ENCODE measurements around the gene SMIM35.

The SMIM35 gene

DNA sequence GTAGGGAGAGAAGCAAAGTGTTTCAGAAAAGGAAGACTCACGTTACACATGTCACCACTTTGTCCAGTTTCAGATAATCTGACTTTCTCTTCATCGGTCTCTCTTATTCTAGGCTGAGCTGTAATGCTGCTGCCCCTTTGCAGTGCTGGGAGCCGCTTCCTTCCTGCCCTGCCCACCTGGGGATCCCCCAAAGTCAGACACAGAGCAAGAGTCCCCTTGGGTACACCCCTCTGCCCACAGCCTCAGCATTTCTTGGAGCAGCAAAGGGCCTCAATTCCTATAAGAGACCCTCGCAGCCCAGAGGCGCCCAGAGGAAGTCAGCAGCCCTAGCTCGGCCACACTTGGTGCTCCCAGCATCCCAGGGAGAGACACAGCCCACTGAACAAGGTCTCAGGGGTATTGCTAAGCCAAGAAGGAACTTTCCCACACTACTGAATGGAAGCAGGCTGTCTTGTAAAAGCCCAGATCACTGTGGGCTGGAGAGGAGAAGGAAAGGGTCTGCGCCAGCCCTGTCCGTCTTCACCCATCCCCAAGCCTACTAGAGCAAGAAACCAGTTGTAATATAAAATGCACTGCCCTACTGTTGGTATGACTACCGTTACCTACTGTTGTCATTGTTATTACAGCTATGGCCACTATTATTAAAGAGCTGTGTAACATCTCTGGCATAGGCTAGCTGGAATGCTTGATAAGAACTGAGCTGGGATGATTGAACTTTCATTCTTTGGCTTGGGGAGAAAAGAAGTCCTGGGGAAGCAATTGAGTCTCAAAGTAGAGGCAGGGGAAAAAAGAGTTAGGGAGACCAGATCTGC, 31.2 kb upstream of the SMIM35 start:
- Histone ChIP-seq H3K27me3 (ENCODE audit: low read depth) (peaks cover 17% of the 10 kb centered on the region), H3K4me3 (no peak overlapping the region), H3K9me3 (0 out of 2 replicates have a peak, but pooled peaks cover 3% of the 10 kb centered on the region), H3K36me3 (replicated peaks) (no peaks in the 10 kb centered on the region), H3K4me1 (no peaks in the 10 kb centered on the region)
- DNase-seq (ENCODE audit: low spot score in 2 of 2): no peak
- in situ Hi-C loops (cut with MboI; ENCODE audit: low sequenced_read_pairs): no loop called here

DNA sequence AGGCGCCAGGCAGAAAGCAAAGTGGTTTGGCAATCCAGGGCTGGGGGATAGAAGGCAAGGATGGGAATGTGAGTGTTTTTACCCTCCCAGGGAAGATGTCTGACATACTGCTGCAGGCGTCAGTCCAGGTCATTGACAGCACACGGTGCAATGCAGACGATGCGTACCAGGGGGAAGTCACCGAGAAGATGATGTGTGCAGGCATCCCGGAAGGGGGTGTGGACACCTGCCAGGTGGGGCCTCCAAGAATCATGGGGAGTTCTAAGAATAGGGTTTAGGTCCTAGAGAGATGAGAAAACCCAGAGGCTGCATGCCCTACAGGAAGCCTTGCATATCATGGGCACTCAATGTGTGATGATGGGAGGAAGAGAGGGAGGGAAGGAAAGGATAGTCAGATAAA, 28.3 kb upstream of the SMIM35 start:
- in situ Hi-C loops (cut with MboI; ENCODE audit: low sequenced_read_pairs): no loop called here

DNA sequence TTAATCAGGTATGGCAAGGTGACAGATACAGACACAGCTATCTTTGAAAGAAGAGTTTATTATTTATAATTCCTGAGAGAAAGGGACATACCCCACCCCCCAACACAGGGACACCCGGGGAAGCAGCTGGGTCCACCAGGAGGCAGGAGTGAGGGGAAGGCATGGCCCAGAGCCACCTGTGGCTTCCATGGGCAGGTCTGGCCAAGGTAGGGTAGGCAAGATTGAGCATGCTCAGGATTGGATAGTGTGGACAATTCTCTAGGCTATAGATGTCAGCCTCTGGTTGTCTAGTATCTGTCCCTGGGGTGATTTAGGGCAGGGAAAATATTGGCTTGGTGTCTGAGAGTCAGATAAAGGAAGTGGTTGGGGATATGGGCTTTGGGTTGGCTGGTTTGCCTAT, 27.5 kb upstream of the SMIM35 start:
- H3K9me3 ChIP-seq: no peaks in the 10 kb centered on the region
- in situ Hi-C loops (cut with MboI; ENCODE audit: low sequenced_read_pairs): no loop called here
- H3K4me1 ChIP-seq: no peaks in the 10 kb centered on the region
- H3K4me3 ChIP-seq: no peak overlapping the region
- no peaks in the 10 kb centered on the region for H3K36me3 ChIP-seq (replicated peaks)
- peaks cover 2% of the 10 kb centered on the region; the same call in 1 of the 2 replicates for H3K27me3 ChIP-seq (ENCODE audit: low read depth)
- no peak for DNase-seq (ENCODE audit: low spot score in 2 of 2)

More for the DNA sequence above, 28.3 kb upstream of the SMIM35 start:
- no peaks in the 10 kb centered on the region for H3K36me3 ChIP-seq (replicated peaks)
- DNase-seq (ENCODE audit: low spot score in 2 of 2): no peak
- H3K4me3 ChIP-seq: no peak overlapping the region
- H3K9me3 ChIP-seq: no peaks in the 10 kb centered on the region
- H3K4me1 ChIP-seq: no peaks in the 10 kb centered on the region
- H3K27me3 ChIP-seq (ENCODE audit: low read depth): peaks cover 2% of the 10 kb centered on the region; the same call in 1 of the 2 replicates

DNA sequence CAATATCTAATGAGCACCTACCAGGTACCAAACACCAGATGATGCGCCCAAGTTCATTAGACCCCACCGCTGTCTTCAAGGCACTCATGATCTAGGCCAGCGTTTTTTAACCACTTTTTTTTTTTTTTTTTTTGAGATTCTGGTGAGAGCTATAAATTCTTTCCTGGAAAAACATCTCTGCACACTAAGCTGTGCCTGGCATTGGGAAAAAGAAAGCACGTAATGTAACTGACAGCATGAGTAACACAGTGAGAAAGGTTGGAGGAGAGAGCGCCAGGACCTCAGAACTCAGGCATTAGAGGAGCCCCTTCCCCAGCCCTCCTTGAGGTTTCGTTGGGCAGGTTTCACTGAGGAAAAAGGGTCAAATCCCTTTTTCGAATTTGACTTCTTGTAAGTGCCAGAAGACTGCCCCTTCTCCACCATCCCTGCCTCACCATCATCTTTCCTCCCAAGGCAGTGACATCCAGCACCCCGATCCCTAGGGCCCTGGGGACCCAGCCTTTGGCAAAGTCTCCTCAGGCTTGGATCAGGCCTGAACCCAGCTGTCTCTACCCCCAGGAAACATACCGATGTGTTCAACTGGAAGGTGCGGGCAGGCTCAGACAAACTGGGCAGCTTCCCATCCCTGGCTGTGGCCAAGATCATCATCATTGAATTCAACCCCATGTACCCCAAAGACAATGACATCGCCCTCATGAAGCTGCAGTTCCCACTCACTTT, 26.1 kb upstream of the SMIM35 start:
- in situ Hi-C loops (cut with MboI; ENCODE audit: low sequenced_read_pairs): no loop called here
- no peak for DNase-seq (ENCODE audit: low spot score in 2 of 2)
- 0 out of 2 replicates have a peak, but pooled peaks cover 2% of the 10 kb centered on the region for H3K27me3 ChIP-seq (ENCODE audit: low read depth)

DNA sequence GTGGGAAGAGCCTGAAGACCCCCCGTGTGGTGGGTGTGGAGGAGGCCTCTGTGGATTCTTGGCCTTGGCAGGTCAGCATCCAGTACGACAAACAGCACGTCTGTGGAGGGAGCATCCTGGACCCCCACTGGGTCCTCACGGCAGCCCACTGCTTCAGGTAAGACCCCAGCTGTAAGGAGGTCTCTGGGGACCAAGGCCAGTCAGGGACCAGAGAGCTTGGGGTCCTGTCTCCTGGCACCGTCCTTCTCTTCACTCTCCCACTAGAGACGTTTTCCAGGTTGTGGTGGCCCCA, 24.9 kb upstream of the SMIM35 start:
- DNase-seq (ENCODE audit: low spot score in 2 of 2): no peak
- Histone ChIP-seq H3K27me3 (ENCODE audit: low read depth) (no peaks in the 10 kb centered on the region), H3K4me1 (no peaks in the 10 kb centered on the region), H3K4me3 (no peak overlapping the region), H3K36me3 (replicated peaks) (no peaks in the 10 kb centered on the region), H3K9me3 (no peaks in the 10 kb centered on the region)
- in situ Hi-C loops (cut with MboI; ENCODE audit: low sequenced_read_pairs): no loop called here

More for the DNA sequence above, 26.1 kb upstream of the SMIM35 start:
- Histone ChIP-seq H3K36me3 (replicated peaks) (no peaks in the 10 kb centered on the region), H3K4me1 (no peaks in the 10 kb centered on the region), H3K4me3 (no peak overlapping the region), H3K9me3 (no peaks in the 10 kb centered on the region)

DNA sequence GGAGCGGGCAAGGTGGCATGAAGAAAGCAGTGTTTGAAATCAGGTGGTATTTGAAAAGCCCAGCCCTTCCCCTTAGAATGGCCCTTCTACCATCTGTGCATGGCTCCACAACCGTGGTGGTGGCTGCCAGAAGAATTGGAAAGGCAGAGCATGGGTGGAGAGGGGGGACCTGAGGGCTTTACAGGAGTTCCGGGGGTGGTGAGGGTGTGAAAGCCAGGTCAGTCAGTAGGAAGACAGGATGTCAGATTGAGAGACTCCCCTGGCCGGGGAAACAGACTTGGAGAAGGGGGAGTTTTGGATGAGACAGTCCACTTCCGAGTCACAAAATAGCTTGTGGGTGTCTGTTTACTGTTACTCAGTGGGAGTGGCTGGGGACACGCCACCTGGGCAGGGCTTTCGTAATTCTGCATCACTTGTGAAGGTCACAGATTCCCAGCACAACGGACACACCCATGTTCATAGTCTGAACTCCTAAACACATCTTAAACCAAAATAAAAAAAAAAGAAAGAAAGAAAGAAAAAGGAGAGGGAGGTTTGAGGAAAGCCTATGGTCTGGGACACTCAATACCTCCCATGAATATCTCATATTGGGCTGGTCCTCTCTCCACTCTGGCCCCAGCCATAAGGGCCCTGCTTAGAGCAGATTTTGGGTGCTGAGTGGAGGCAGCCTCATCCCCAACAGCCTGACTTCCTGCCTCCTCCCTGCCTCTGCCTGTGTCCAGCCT, 24.4 kb upstream of the SMIM35 start:
- in situ Hi-C loops (cut with MboI; ENCODE audit: low sequenced_read_pairs): no loop called here
- H3K4me3 ChIP-seq: no peak overlapping the region
- no peaks in the 10 kb centered on the region for H3K36me3 ChIP-seq (replicated peaks)
- H3K27me3 ChIP-seq (ENCODE audit: low read depth): no peaks in the 10 kb centered on the region
- H3K4me1 ChIP-seq: no peaks in the 10 kb centered on the region
- H3K9me3 ChIP-seq: no peaks in the 10 kb centered on the region
- no peak for DNase-seq (ENCODE audit: low spot score in 2 of 2)

DNA sequence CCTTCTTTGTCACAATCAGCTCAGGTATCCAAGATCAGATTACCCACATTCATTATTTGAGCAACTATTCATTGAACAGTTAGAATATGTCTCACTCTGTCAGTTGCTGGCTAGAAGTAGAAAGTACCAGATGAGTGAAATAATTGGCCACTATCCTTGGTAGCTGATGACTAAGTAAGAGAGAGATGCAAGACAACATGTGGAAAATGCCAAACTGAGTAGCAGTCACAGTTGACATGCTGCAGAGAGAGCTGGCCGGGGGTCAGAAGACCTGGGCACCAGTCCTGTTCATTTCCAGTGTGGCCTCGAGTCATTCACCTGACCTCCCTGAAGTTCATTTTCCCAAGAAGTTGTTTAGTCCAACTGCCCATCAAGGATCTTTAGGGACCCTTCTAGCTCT, 22.5 kb upstream of the SMIM35 start:
- no peaks in the 10 kb centered on the region for H3K4me1 ChIP-seq
- no peaks in the 10 kb centered on the region for H3K27me3 ChIP-seq (ENCODE audit: low read depth)
- no peak overlapping the region for H3K4me3 ChIP-seq
- DNase-seq (ENCODE audit: low spot score in 2 of 2): no peak
- no peaks in the 10 kb centered on the region for H3K36me3 ChIP-seq (replicated peaks)
- H3K9me3 ChIP-seq: no peaks in the 10 kb centered on the region
- in situ Hi-C loops (cut with MboI; ENCODE audit: low sequenced_read_pairs): no loop called here

DNA sequence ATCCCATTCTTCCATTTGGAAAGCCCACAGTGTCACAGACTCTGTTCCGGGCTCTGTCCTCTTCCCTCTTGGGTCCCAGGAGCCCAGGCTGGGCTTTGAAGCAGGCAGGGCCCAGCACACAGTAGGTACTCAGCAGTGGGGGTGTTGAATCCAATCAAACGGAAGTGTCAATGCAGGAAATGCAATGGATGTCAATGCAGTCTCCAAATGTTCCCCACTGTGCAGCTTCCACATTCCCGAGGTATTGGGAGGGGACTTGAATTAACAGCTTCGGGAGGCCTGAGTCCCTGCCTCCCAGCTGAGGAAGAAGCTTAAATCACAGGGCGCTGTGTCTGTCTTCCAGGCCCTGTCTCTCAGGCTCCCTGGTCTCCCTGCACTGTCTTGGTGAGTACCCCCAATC, 21.8 kb upstream of the SMIM35 start:
- Histone ChIP-seq H3K27me3 (ENCODE audit: low read depth) (no peaks in the 10 kb centered on the region), H3K36me3 (replicated peaks) (no peaks in the 10 kb centered on the region), H3K4me1 (no peaks in the 10 kb centered on the region), H3K9me3 (no peaks in the 10 kb centered on the region), H3K4me3 (no peak overlapping the region)
- in situ Hi-C loops (cut with MboI; ENCODE audit: low sequenced_read_pairs): no loop called here
- DNase-seq (ENCODE audit: low spot score in 2 of 2): no peak

DNA sequence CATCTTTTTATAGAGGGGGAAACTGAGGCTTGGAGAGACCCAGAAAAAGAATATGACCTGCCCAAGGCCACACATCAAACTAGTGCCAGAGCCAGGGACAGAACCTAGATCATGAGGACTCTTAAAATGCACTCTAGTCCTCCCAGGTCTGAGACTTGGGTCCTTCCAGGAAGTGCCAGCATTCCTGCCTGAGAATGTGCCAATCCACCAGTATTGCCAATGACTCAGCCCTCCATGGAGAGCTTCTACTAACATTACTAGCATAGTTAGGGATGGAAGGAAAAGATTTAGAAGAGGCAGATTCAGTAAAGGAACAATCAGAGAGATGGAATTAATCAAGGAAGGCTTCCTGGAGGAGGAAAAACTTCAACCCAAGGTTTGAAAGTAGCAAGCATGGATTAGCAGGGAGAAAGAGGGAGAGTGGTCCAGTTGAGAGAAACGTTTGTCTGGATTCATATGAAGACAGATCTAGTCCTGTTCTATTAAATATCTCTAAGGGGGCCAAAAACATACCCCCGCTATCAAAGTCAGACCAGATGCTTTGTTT, 20.1 kb upstream of the SMIM35 start:
- in situ Hi-C loops (cut with MboI; ENCODE audit: low sequenced_read_pairs): no loop called here
- no peaks in the 10 kb centered on the region for H3K27me3 ChIP-seq (ENCODE audit: low read depth)
- H3K4me1 ChIP-seq: no peaks in the 10 kb centered on the region
- H3K9me3 ChIP-seq: no peaks in the 10 kb centered on the region
- H3K4me3 ChIP-seq: no peak overlapping the region
- no peak for DNase-seq (ENCODE audit: low spot score in 2 of 2)
- H3K36me3 ChIP-seq (replicated peaks): no peaks in the 10 kb centered on the region

DNA sequence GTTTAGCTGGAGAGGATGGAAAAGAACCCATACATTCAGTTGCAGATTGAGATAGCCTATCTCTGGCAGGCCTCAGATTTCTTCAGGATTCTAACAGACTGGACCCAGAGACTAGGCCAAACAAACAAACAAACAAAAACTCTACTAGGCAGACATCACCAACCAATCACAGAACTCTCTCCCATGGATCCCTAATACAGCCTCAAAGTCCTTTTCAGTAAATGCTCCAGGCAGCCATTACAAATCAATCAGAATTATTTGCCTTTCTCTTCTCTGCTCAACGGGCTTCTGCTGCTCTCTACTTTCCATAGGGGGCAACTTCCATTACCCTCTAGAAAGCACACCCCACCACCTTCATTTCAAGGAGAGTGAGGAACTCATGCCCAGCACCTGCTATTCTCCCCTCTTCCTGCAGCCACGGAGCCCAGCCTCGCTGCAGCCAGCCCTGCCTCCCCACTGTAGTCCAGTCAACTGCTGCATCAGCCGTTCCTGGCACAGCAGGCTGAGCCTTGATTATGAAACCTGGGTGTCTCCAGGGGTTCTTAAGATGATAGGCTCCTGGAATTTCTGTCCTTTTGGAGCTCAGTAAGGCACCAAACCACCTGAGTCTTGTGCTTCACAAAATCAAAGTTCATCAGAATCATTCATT, 19.0 kb upstream of the SMIM35 start:
- in situ Hi-C loops (cut with MboI; ENCODE audit: low sequenced_read_pairs): no loop called here
- H3K4me3 ChIP-seq: no peak overlapping the region
- H3K36me3 ChIP-seq (replicated peaks): no peaks in the 10 kb centered on the region
- H3K27me3 ChIP-seq (ENCODE audit: low read depth): no peaks in the 10 kb centered on the region
- no peaks in the 10 kb centered on the region for H3K4me1 ChIP-seq
- no peak for DNase-seq (ENCODE audit: low spot score in 2 of 2)
- no peaks in the 10 kb centered on the region for H3K9me3 ChIP-seq

DNA sequence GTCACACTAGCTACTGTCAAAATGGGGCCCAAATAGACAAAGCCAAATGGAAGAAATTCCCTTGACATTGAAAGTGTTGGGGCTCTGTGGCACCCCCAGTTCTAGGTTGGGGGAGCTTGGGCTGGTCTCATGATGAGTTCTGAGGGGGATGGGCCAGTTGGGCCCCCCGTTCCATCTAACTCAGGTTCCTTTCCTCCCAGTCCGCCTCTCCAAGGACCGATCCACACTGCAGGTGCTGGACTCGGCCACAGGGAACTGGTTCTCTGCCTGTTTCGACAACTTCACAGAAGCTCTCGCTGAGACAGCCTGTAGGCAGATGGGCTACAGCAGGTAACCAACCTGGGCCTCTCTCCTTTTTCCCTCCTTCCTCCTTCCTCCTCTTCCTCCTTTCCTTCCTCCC, 17.7 kb upstream of the SMIM35 start:
- no peaks in the 10 kb centered on the region for H3K4me1 ChIP-seq
- no peaks in the 10 kb centered on the region for H3K9me3 ChIP-seq
- no peak overlapping the region for H3K4me3 ChIP-seq
- no peak for DNase-seq (ENCODE audit: low spot score in 2 of 2)
- no peaks in the 10 kb centered on the region for H3K27me3 ChIP-seq (ENCODE audit: low read depth)
- in situ Hi-C loops (cut with MboI; ENCODE audit: low sequenced_read_pairs): no loop called here
- H3K36me3 ChIP-seq (replicated peaks): no peaks in the 10 kb centered on the region

DNA sequence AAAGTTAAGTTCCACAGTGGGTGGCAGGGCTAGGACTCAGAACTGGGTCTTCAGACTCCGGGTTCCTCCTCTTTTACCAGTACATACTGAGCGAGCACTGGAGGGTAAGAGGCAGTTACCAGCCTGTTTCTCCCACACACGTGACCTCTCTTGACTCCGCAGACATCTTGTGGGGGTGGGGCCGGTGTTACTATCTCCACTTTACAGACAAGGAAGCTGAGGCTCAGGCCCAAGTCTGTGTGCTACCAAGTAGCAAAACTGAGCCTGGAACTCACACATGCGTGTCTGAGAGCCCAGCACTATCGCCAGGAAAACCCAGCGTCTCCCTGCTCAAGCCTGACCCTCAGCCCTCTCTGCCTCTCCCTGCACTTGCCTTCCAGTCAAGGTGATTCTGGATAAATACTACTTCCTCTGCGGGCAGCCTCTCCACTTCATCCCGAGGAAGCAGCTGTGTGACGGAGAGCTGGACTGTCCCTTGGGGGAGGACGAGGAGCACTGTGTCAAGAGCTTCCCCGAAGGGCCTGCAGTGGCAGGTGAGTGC, 16.0 kb upstream of the SMIM35 start:
- no peaks in the 10 kb centered on the region for H3K36me3 ChIP-seq (replicated peaks)
- H3K27me3 ChIP-seq (ENCODE audit: low read depth): no peaks in the 10 kb centered on the region
- no peak overlapping the region for H3K4me3 ChIP-seq
- H3K9me3 ChIP-seq: no peaks in the 10 kb centered on the region
- in situ Hi-C loops (cut with MboI; ENCODE audit: low sequenced_read_pairs): no loop called here
- no peak for DNase-seq (ENCODE audit: low spot score in 2 of 2)
- no peaks in the 10 kb centered on the region for H3K4me1 ChIP-seq

DNA sequence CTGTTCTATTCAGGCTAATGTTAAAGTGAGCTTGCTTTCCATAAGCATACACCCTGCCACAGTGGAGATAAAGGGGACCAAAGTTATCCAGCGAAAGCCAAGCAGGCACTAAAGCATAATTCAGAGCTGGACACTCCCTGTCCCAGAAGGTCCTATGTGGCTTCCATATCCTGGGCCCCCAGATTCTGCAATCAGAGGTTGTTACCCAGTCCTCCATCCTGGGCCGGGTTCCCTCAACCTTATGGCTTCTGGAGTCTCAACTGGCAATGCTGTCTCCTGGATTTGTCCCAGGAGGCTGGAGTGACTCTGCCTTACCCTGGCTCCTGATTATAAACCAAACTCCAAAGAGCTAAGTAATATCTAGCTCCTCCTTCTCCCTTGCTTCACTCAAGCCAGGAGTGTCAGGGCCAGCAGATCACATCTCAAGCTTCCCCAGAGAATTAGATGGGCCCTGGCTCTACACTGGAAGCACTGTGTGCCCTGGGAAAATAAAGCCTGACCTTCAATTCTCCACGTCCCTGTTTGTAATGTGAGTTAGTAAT, 14.0 kb upstream of the SMIM35 start:
- H3K9me3 ChIP-seq: no peaks in the 10 kb centered on the region
- no peaks in the 10 kb centered on the region; the same call in 1 of the 2 replicates for H3K27me3 ChIP-seq (ENCODE audit: low read depth)
- in situ Hi-C loops (cut with MboI; ENCODE audit: low sequenced_read_pairs): no loop called here
- no peak overlapping the region for H3K4me3 ChIP-seq
- H3K36me3 ChIP-seq (replicated peaks): no peaks in the 10 kb centered on the region
- no peaks in the 10 kb centered on the region for H3K4me1 ChIP-seq
- DNase-seq (ENCODE audit: low spot score in 2 of 2): no peak
